ENCODE results near the gene RHOT2. TPM values are rescaled to one million over a fixed set of nuclear protein-coding genes. Genes with fewer than 3 reads are reported as not detected.

Gene RHOT2
- total RNA-seq, 6 experiments from 2014 or later = 73.9 to 93.4 (median 84.8) TPM

DNA sequence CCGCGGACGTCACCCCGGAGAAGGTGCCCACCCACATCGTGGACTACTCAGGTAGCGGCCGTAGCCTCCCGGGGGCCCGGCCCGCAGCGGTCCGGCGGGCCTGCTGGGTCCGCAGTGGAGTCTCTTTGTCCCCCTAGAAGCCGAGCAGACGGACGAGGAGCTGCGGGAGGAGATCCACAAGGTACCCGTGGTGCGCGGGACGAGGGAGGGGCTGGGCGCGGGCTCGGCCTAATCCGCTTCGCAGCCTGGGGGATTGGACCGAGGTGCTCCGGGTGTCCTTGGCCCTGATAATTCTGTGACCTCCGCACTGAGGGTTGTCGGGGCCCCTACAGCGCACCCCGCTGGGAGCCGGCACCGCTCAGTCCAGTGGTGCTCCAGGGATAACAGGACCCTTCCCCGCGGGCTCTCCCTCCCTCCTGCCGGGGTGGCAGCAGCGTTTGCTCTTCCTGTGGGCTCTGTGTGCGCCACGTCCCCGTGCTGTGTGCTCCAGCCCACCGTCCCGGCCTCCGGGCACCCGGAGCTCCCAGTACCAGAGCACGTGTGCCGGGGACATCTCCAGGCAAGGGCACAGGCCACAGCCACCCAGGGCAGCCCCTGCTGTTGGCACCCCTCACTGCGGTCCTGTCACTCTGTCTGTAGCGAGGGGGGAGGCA is 713 bp downstream of the RHOT2 start:
- no peak for DNase-seq
- Mint-ChIP-seq H3K4me3 (peak overlapping the region; percentile 84), H3K4me1 (ENCODE audit: low read depth) (no peaks in the 10 kb centered on the region), H3K27me3 (ENCODE audit: insufficient read depth) (no peaks in the 10 kb centered on the region; the same call in 1 of the 2 replicates), H3K36me3 (ENCODE audit: low read depth) (no peaks in the 10 kb centered on the region), H3K27ac (no peak overlapping the region; the same call in 1 of the 2 replicates), H3K9me3 (no peaks in the 10 kb centered on the region)
- TF ChIP-seq, protein P1, sequence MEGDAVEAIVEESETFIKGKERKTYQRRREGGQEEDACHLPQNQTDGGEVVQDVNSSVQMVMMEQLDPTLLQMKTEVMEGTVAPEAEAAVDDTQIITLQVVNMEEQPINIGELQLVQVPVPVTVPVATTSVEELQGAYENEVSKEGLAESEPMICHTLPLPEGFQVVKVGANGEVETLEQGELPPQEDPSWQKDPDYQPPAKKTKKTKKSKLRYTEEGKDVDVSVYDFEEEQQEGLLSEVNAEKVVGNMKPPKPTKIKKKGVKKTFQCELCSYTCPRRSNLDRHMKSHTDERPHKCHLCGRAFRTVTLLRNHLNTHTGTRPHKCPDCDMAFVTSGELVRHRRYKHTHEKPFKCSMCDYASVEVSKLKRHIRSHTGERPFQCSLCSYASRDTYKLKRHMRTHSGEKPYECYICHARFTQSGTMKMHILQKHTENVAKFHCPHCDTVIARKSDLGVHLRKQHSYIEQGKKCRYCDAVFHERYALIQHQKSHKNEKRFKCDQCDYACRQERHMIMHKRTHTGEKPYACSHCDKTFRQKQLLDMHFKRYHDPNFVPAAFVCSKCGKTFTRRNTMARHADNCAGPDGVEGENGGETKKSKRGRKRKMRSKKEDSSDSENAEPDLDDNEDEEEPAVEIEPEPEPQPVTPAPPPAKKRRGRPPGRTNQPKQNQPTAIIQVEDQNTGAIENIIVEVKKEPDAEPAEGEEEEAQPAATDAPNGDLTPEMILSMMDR (IDR thresholded peaks at IDR 0.05) = no peak

GRCh38 chr16:669666-670065 is 1.7 kb downstream of the RHOT2 start:
- Mint-ChIP-seq H3K9me3 (no peaks in the 10 kb centered on the region), H3K4me1 (ENCODE audit: low read depth) (no peaks in the 10 kb centered on the region), H3K36me3 (ENCODE audit: low read depth) (no peaks in the 10 kb centered on the region), H3K27ac (no peak overlapping the region), H3K27me3 (ENCODE audit: insufficient read depth) (no peaks in the 10 kb centered on the region; the same call in 1 of the 2 replicates), H3K4me3 (no peak overlapping the region)
- TF ChIP-seq, protein P1 (IDR thresholded peaks at IDR 0.05) = no peak
- no peak for DNase-seq

GRCh38 chr16:670485-671352 is 2.8 kb downstream of the RHOT2 start:
- no peaks in the 10 kb centered on the region for H3K9me3 Mint-ChIP-seq
- TF ChIP-seq, protein P1 (IDR thresholded peaks at IDR 0.05) = no peak
- no peak for DNase-seq
- no peaks in the 10 kb centered on the region for H3K36me3 Mint-ChIP-seq (ENCODE audit: low read depth)
- H3K4me3 Mint-ChIP-seq = no peak overlapping the region
- peaks cover 3% of the 10 kb centered on the region for H3K27me3 Mint-ChIP-seq (ENCODE audit: insufficient read depth)
- no peaks in the 10 kb centered on the region for H3K4me1 Mint-ChIP-seq (ENCODE audit: low read depth)
- no peak overlapping the region for H3K27ac Mint-ChIP-seq

DNA sequence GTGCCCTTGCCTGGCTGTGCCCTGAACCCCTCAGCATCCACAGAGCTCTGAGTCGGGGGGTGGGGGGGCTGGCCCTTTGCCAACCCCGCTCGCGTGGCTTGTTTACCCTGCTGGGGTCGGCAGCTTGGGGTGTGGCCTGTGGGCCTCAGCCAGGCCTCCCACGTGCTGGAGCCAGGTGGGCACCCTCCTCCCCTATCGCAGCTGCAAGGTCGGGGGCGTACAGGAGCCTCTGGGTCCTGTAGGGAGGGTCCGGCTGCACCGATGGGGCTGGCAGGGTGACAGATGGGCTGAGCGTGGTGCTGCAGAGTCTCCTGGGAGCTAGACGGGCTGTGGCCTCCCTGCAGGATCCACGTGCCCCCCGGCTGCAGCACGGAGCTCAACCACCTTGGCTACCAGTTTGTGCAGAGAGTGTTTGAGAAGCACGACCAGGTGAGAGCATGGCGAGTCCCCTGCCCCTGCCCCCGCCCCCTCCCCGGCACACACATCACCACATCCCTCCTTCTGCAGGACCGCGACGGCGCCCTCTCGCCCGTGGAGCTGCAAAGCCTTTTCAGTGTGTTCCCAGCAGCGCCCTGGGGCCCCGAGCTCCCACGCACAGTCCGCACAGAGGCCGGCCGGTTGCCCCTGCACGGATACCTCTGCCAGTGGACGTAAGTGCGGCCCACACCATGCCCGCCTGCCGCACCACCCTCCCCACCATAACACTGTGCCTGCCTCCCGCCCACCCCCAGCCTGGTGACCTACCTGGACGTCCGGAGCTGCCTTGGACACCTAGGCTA is 3.6 kb downstream of the RHOT2 start:
- DNase-seq = no peak
- no peaks in the 10 kb centered on the region for H3K4me1 Mint-ChIP-seq (ENCODE audit: low read depth)

GRCh38 chr16:672371-672770 is 4.4 kb downstream of the RHOT2 start:
- H3K9me3 Mint-ChIP-seq = no peaks in the 10 kb centered on the region
- H3K36me3 Mint-ChIP-seq (ENCODE audit: low read depth) = no peaks in the 10 kb centered on the region
- TF ChIP-seq, protein P1 (IDR thresholded peaks at IDR 0.05) = no peak
- no peak overlapping the region for H3K27ac Mint-ChIP-seq
- H3K4me3 Mint-ChIP-seq = no peak overlapping the region
- DNase-seq = no peak
- H3K4me1 Mint-ChIP-seq (ENCODE audit: low read depth) = no peaks in the 10 kb centered on the region
- H3K27me3 Mint-ChIP-seq (ENCODE audit: insufficient read depth) = peaks cover 3% of the 10 kb centered on the region

More for the DNA sequence above, 3.6 kb downstream of the RHOT2 start:
- Mint-ChIP-seq H3K27ac (no peak overlapping the region), H3K9me3 (no peaks in the 10 kb centered on the region), H3K4me3 (no peak overlapping the region), H3K27me3 (ENCODE audit: insufficient read depth) (peaks cover 3% of the 10 kb centered on the region), H3K36me3 (ENCODE audit: low read depth) (no peaks in the 10 kb centered on the region)
- TF ChIP-seq, protein P1 (IDR thresholded peaks at IDR 0.05) = no peak

Measured in HFFc6 (cell line).